HepG2 (cell line): ENCODE results near the gene TBC1D22A. TPM values are rescaled to one million over a fixed set of nuclear protein-coding genes. Genes with fewer than 3 reads are reported as not detected.

Experiments used
- ATRX ChIP-seq: sonication (generic); formaldehyde crosslinking; IDR thresholded peaks from 2 replicates; pipeline ENCODE4 v1.4.0; 2020; ENCODE audit warnings: missing genetic modification reagents, borderline replicate concordance
- CBX2 ChIP-seq, 2 experiments: fragments of 200-600 bp in 1 of 2; sonication (generic); formaldehyde crosslinking in 1 of 2; IDR thresholded peaks; 2 replicates each; pipeline versions ENCODE4 v1.7.0 to v1.8.1; 2018 to 2022; ENCODE audit warnings: low read depth in 2 of 2, low read length in 1 of 2, mild to moderate bottlenecking in 1 of 2, missing genetic modification reagents in 1 of 2
- KLF12 ChIP-seq: sonication (generic); formaldehyde crosslinking; IDR thresholded peaks from 2 replicates; pipeline ENCODE4 v1.4.0; 2020; ENCODE audit warnings: missing genetic modification reagents, borderline replicate concordance
- MEF2D ChIP-seq: sonication (generic); formaldehyde crosslinking; IDR thresholded peaks from 2 replicates; pipeline ENCODE4 v1.5.1; 2020; ENCODE audit warnings: mild to moderate bottlenecking, missing genetic modification reagents
- MLXIP ChIP-seq: sonication (generic); formaldehyde crosslinking; IDR thresholded peaks from 2 replicates; pipeline ENCODE4 v1.9.0; 2021; ENCODE audit warnings: missing genetic modification reagents, borderline replicate concordance
- PRDM10 ChIP-seq: sonication (generic); formaldehyde crosslinking; IDR thresholded peaks from 2 replicates; pipeline ENCODE4 v1.4.0; 2020; ENCODE audit warnings: low read depth, missing genetic modification reagents
- RFX1 ChIP-seq: fragments of 450-650 bp; IDR thresholded peaks from 2 replicates; pipeline ENCODE4 v1.6.1; 2017
- TGIF2 ChIP-seq: IDR thresholded peaks from 2 replicates; pipeline ENCODE4 v1.6.1; 2016; ENCODE audit warnings: control low read depth, missing compliant biosample characterization
- TRIM24 ChIP-seq: sonication (generic); formaldehyde crosslinking; IDR thresholded peaks from 2 replicates; pipeline ENCODE4 v1.8.0; 2022; ENCODE audit warnings: mild to moderate bottlenecking, missing genetic modification reagents
- ZFP1 ChIP-seq: IDR thresholded peaks from 2 replicates; pipeline ENCODE4 v1.6.1; 2016
- ZNF17 ChIP-seq: sonication (generic); formaldehyde crosslinking; IDR thresholded peaks from 2 replicates; pipeline ENCODE4 v1.5.0; 2020; ENCODE audit warnings: mild to moderate bottlenecking, missing genetic modification reagents
- ZNF318 ChIP-seq: sonication (generic); formaldehyde crosslinking; IDR thresholded peaks from 2 replicates; pipeline ENCODE4 v1.4.0; 2020; ENCODE audit warnings: mild to moderate bottlenecking, missing genetic modification reagents
- ZNF749 ChIP-seq: sonication (generic); formaldehyde crosslinking; IDR thresholded peaks from 2 replicates; pipeline ENCODE4 v1.8.0; 2022; ENCODE audit warnings: mild to moderate bottlenecking, missing genetic modification reagents, moderate library complexity, borderline replicate concordance
- polyA plus RNA-seq, 8 experiments: library from polyadenylated mRNA; depleted of rRNA in 3 of 8; stranded (reverse) in 7 of 8; unstranded in 1 of 8; fragments of >200 nt; fragmentation: Illumina TruSeq in 4 of 8; extraction: Trizol in 4 of 8; gene quantifications; 2 replicates each; pipeline versions ENCODE4 v1.2.1 to v1.2.3, GENCODE V29; 2011 to 2016; ENCODE audit warnings: low read depth in 4 of 8, missing spikeins in 1 of 8, mixed read lengths in 1 of 8; ENCODE audit not compliant: insufficient read depth in 1 of 8
- total RNA-seq, 5 experiments: library from RNA; depleted of rRNA; stranded (reverse); fragments of >200 nt; fragmentation: Illumina TruSeq; extraction: Trizol; gene quantifications; 2 replicates each; pipeline ENCODE4 v1.2.3, GENCODE V29; 2016; ENCODE audit warnings: low read depth in 1 of 5

The TBC1D22A gene
- total and polyA plus RNA-seq, 2 of the 13 experiments (the other 11 are each of a cell fraction or from before 2014, with no cell fraction given): 17.3 to 18.0 TPM

- TF ChIP-seq ZNF318 (CRISPR knock-in tag) (no peak), TRIM24 (no peak), MLXIP (CRISPR knock-in tag) (no peak), CBX2 (IDR thresholded peaks at IDR 0.05; ENCODE audit: low read depth, low read length) (no peak), CBX2 (CRISPR knock-in tag; IDR thresholded peaks at IDR 0.05; ENCODE audit: low read depth) (no peak), ZNF17 (CRISPR knock-in tag) (no peak), PRDM10 (CRISPR knock-in tag) (peak; percentile 51; the same call in 1 of the 2 replicates), ATRX (peak; percentile 81; the same call in 1 of the 2 replicates), ZFP1 (CRISPR knock-in tag) (0 out of 2 replicates have a peak, but pooled peaks have one; percentile 40), TGIF2 (CRISPR knock-in tag) (peak; percentile 42; the same call in 1 of the 2 replicates), RFX1 (no peak), KLF12 (CRISPR knock-in tag) (0 out of 2 replicates have a peak, but pooled peaks have one; percentile 86), MEF2D (CRISPR knock-in tag) (peak; percentile 64; the same call in 1 of the 2 replicates), ZNF749 (CRISPR knock-in tag) (0 out of 2 replicates have a peak, but pooled peaks have one; percentile 45)
Observed at GRCh38 chr22:46762238-46763050, at the start of gene TBC1D22A (continued).
